GM12892 (cell line): ENCODE measurements around the gene GNAQ.

Experiments used
- POLR2A ChIP-seq: IDR thresholded peaks from 2 replicates; pipeline ENCODE4 v1.6.1; 2011; ENCODE audit warnings: low read depth, low read length, control low read depth
- POLR2AphosphoS5 ChIP-seq: IDR thresholded peaks from 2 replicates; pipeline ENCODE4 v1.6.1; 2011; ENCODE audit warnings: low read depth, low read length, control low read depth

DNA sequence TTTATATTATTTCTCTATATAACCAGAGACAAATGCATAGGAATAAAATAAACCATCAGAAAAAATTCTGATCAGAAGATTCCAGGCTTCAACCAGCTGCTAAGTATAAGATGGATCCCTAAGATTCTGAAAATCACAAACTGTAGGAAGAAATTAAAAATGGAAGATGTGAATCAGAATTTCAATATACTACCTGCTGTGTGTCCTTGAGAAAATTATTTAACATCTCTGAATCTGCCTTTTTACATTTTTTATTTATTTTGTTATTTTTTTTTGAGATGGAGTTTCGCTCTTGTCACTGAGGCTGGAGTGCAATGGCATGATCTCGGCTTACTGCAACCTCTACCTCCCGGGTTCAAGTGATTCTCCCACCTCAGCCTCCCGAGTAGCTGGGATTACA is 187.2 kb downstream of the GNAQ start:
- TF ChIP-seq POLR2A = no peak
- TF ChIP-seq POLR2AphosphoS5 = no peak
